Prostate gland (tissue), 2 donors: ENCODE measurements around the gene PCDHGA1.
"Not testable (repeated sequence)": the region's sequence is repeated elsewhere in the genome, so short reads cannot be mapped to it uniquely, and the experiment has no call there.

Experiments
- CTCF ChIP-seq, 4 experiments: fragments of 200-600 bp in 2 of 4; fragments of 450-650 bp in 2 of 4; sonication (generic) in 2 of 4; IDR thresholded peaks; 1 replicate in 3 of 4; 2 replicates in 1 of 4; pipeline ENCODE4 v1.5.1; 2016 to 2019; ENCODE audit warnings: antibody characterized with exemption in 4 of 4, mild to moderate bottlenecking in 2 of 4, moderate library complexity in 2 of 4
- POLR2A ChIP-seq: fragments of 450-650 bp; IDR thresholded peaks from one replicate; pipeline ENCODE4 v1.6.1; 2016; ENCODE audit warnings: antibody characterized with exemption, mild to moderate bottlenecking
- POLR2AphosphoS5 ChIP-seq: sonication (generic); formaldehyde crosslinking; IDR thresholded peaks from one replicate; pipeline ENCODE4 v1.6.1; 2017; ENCODE audit warnings: antibody characterized with exemption

GRCh38 chr5:141375444-141376155, 45.3 kb downstream of the PCDHGA1 start:
- TF ChIP-seq CTCF (IDR thresholded peaks at IDR 0.05); POLR2AphosphoS5; POLR2A: not testable (repeated sequence)
